PC-3 (cell line): Measurements from ENCODE around the gene TMEM63B.

ENCODE experiments used
- EZH2 ChIP-seq: fragments of 300-600 bp; sonication (generic); IDR thresholded peaks from one replicate; pipeline ENCODE4 v1.6.1; 2017; ENCODE audit warnings: antibody characterized with exemption, mild to moderate bottlenecking, low read length; ENCODE audit not compliant: unreplicated experiment
- EZH2phosphoT487 ChIP-seq: fragments of 300-600 bp; sonication (generic); IDR thresholded peaks from 2 replicates; pipeline ENCODE4 v1.6.1; 2018; ENCODE audit warnings: mild to moderate bottlenecking, antibody characterized with exemption, low read length, borderline replicate concordance
- TF ChIP-seq, protein P1 (sequence below): fragments of 300-600 bp; sonication (generic); conservative IDR thresholded peaks from 2 replicates; pipeline ENCODE4 v1.5.1; 2017; ENCODE audit warnings: antibody characterized with exemption, low read depth, mild to moderate bottlenecking, low read length

DNA sequence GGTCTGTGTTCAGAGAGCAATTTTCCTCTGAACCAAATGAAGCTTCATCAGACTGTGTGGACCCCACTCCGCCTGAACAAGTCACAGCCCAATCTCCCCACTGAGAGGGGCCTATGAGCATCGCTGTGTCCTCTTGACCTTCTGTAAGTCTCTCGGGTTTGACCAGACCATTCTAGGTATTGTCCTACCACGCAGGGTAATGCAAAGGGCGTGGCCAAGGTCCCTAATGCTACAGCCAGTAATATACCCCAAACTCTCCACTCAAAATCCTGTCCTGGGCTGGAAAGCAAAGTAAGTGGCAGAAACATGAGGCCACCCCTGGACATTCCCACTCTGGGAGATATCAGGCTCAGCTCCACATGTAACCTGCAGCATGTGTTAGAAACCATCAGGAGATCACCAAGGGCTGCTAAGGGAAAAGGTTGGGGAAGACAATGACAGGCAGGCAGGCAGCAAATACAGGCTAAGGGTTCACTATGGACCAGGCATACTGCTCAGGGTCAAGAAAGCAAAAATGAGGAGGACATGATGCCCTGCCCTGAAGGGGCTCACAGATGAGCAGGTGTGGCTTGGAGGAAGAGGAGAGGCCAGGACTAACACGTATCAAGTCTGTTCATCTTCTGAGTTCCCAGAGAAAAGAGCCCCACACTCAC is 33.5 kb upstream of the TMEM63B start:
- TF ChIP-seq, protein P1, sequence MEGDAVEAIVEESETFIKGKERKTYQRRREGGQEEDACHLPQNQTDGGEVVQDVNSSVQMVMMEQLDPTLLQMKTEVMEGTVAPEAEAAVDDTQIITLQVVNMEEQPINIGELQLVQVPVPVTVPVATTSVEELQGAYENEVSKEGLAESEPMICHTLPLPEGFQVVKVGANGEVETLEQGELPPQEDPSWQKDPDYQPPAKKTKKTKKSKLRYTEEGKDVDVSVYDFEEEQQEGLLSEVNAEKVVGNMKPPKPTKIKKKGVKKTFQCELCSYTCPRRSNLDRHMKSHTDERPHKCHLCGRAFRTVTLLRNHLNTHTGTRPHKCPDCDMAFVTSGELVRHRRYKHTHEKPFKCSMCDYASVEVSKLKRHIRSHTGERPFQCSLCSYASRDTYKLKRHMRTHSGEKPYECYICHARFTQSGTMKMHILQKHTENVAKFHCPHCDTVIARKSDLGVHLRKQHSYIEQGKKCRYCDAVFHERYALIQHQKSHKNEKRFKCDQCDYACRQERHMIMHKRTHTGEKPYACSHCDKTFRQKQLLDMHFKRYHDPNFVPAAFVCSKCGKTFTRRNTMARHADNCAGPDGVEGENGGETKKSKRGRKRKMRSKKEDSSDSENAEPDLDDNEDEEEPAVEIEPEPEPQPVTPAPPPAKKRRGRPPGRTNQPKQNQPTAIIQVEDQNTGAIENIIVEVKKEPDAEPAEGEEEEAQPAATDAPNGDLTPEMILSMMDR: no peak
- TF ChIP-seq EZH2 (no peak), EZH2phosphoT487 (no peak)
